ENCODE results near the gene MKLN1.
"Not testable (repeated sequence)": the region's sequence is repeated elsewhere in the genome, so short reads cannot be mapped to it uniquely, and the experiment has no call there.

MKLN1 gene

GRCh38 chr7:131388126-131388525 is 60.5 kb downstream of the MKLN1 start:
- no peak overlapping the region for H3K4me3 ChIP-seq (ENCODE audit: low read depth, low read length)

GRCh38 chr7:131390275-131390674 is 62.6 kb downstream of the MKLN1 start:
- H3K4me3 ChIP-seq (ENCODE audit: low read depth, low read length), result no peak overlapping the region

GRCh38 chr7:131391145-131391544 is 63.5 kb downstream of the MKLN1 start:
- H3K4me3 ChIP-seq (ENCODE audit: low read depth, low read length), result no peak overlapping the region

- H3K4me3 ChIP-seq (ENCODE audit: low read depth, low read length), result no peak overlapping the region
Measured at GRCh38 chr7:131400681-131401176, 73.1 kb downstream of the MKLN1 start.

- H3K4me3 ChIP-seq (ENCODE audit: low read depth, low read length), result no peak overlapping the region
Measured at GRCh38 chr7:131401194-131401593, 73.5 kb downstream of the MKLN1 start.

GRCh38 chr7:131403322-131403721 is 75.6 kb downstream of the MKLN1 start:
- H3K4me3 ChIP-seq (ENCODE audit: low read depth, low read length), result no peak overlapping the region

GRCh38 chr7:131404226-131404911 is 76.7 kb downstream of the MKLN1 start:
- H3K4me3 ChIP-seq (ENCODE audit: low read depth, low read length), result no peak overlapping the region

GRCh38 chr7:131409129-131409766 is 81.6 kb downstream of the MKLN1 start:
- no peak overlapping the region for H3K4me3 ChIP-seq (ENCODE audit: low read depth, low read length)

- H3K4me3 ChIP-seq (ENCODE audit: low read depth, low read length), result no peak overlapping the region
Measured at GRCh38 chr7:131412031-131412430, 84.4 kb downstream of the MKLN1 start.

GRCh38 chr7:131413711-131414110 is 86.0 kb downstream of the MKLN1 start:
- no peak overlapping the region for H3K4me3 ChIP-seq (ENCODE audit: low read depth, low read length)

GRCh38 chr7:131424219-131424822 is 96.6 kb downstream of the MKLN1 start:
- H3K4me3 ChIP-seq (ENCODE audit: low read depth, low read length), result no peak overlapping the region

GRCh38 chr7:131425992-131426391 is 98.3 kb downstream of the MKLN1 start:
- H3K4me3 ChIP-seq (ENCODE audit: low read depth, low read length), result no peak overlapping the region

- not testable (repeated sequence) for H3K4me3 ChIP-seq (ENCODE audit: low read depth, low read length)
Measured at GRCh38 chr7:131430826-131431225, 103.2 kb downstream of the MKLN1 start.

GRCh38 chr7:131431289-131431688 is 103.6 kb downstream of the MKLN1 start:
- H3K4me3 ChIP-seq (ENCODE audit: low read depth, low read length), result no peak overlapping the region

- no peak overlapping the region for H3K4me3 ChIP-seq (ENCODE audit: low read depth, low read length)
Measured at GRCh38 chr7:131431756-131432155, 104.1 kb downstream of the MKLN1 start.

- H3K4me3 ChIP-seq (ENCODE audit: low read depth, low read length), result no peak overlapping the region
Measured at GRCh38 chr7:131436384-131436783, 108.7 kb downstream of the MKLN1 start.

- H3K4me3 ChIP-seq (ENCODE audit: low read depth, low read length), result no peak overlapping the region
Measured at GRCh38 chr7:131438969-131439368, 111.3 kb downstream of the MKLN1 start.

- no peak overlapping the region for H3K4me3 ChIP-seq (ENCODE audit: low read depth, low read length)
Measured at GRCh38 chr7:131443496-131443895, 115.8 kb downstream of the MKLN1 start.

GRCh38 chr7:131444683-131445082 is 117.0 kb downstream of the MKLN1 start:
- H3K4me3 ChIP-seq (ENCODE audit: low read depth, low read length), result no peak overlapping the region

GRCh38 chr7:131449373-131449902 is 121.8 kb downstream of the MKLN1 start:
- H3K4me3 ChIP-seq (ENCODE audit: low read depth, low read length), result no peak overlapping the region

- no peak overlapping the region for H3K4me3 ChIP-seq (ENCODE audit: low read depth, low read length)
Measured at GRCh38 chr7:131454498-131454897, 126.8 kb downstream of the MKLN1 start.

- H3K4me3 ChIP-seq (ENCODE audit: low read depth, low read length), result no peak overlapping the region
Measured at GRCh38 chr7:131455001-131455400, 127.3 kb downstream of the MKLN1 start.
